ENCODE data around the gene UST.

Gene UST, protein sequence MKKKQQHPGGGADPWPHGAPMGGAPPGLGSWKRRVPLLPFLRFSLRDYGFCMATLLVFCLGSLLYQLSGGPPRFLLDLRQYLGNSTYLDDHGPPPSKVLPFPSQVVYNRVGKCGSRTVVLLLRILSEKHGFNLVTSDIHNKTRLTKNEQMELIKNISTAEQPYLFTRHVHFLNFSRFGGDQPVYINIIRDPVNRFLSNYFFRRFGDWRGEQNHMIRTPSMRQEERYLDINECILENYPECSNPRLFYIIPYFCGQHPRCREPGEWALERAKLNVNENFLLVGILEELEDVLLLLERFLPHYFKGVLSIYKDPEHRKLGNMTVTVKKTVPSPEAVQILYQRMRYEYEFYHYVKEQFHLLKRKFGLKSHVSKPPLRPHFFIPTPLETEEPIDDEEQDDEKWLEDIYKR

DNA sequence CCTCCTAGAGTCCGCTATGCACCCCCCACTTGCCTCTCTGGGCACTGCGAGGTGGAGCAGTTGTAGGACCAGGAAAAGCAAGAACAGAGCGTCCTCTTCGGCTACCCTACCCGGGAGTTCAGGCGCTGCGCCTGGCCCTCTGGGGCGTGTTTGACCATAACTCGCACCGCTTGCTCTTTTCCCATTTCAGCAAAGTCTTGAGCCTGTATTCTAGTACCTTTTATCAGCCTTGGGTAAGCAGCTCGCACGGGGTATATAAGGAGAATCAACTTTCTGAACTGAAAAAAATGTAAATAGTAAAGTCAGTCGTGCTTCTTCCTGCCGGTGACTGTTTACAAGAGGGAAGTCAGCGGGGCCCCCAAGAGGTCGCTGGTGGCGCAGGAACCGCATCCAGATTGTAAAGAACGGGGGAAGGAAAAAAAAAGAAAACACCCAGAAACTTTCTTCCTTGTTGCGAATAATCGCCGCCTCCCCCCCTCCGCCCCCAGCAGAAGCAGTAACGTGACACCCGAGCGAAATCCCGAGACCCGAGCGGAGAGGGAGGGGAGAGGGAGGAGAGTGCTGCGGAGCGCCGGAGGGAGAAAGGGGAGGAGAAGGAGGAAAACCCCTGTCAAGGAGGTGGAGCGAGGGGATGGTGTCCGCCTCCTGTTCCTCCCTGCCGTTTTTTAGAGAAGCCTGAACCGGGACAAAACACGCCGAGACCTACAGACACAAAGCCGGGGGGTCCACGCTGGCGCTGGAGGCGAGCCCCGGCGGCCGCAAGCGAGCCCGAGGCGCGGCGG, at the start of gene UST:
UST (plus strand) TSS at position 668 of the 782 bp plus-strand sequence. CDS start 401 bp downstream, outside the sequence.
- no peaks in the 10 kb centered on the region for H3K36me3 ChIP-seq (replicated peaks)
- in situ Hi-C loops (cut with HindIII; ENCODE audit: low pct_ligation_motif_present, low sequenced_read_pairs), result no loop called here
- no peaks in the 10 kb centered on the region for H3K27me3 ChIP-seq (replicated peaks)

DNA sequence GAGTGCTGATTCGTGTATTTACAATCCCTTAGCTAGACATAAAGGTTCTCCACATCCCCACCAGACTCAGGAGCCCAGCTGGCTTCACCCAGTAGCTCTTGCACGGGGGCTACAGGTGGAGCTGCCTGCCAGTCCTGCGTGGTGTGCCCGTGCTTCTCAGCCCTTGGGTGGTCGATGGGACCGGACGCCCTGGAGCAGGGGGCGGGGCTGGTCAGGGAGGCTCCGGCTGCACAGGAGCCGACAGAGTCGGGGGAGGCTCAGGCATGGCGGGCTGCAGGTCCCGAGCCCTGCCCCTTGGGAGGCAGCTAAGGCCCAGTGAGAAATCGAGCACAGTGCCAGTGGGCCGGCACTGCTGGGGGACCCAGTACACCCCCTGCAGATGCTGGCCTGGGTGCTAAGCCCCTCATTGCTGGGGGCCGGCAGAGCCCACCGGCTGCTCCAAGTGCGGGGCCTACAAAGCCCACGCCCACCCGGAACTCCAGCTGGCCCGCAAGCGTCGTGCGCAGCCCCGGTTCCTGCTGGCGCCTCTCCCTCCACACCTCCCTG, 48.9 kb upstream of the UST start:
- TF ChIP-seq, protein P1, sequence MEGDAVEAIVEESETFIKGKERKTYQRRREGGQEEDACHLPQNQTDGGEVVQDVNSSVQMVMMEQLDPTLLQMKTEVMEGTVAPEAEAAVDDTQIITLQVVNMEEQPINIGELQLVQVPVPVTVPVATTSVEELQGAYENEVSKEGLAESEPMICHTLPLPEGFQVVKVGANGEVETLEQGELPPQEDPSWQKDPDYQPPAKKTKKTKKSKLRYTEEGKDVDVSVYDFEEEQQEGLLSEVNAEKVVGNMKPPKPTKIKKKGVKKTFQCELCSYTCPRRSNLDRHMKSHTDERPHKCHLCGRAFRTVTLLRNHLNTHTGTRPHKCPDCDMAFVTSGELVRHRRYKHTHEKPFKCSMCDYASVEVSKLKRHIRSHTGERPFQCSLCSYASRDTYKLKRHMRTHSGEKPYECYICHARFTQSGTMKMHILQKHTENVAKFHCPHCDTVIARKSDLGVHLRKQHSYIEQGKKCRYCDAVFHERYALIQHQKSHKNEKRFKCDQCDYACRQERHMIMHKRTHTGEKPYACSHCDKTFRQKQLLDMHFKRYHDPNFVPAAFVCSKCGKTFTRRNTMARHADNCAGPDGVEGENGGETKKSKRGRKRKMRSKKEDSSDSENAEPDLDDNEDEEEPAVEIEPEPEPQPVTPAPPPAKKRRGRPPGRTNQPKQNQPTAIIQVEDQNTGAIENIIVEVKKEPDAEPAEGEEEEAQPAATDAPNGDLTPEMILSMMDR (IDR thresholded peaks at IDR 0.05; ENCODE audit: low read depth, low read length, missing control alignments), result no peak
- H3K36me3 ChIP-seq (replicated peaks), result no peaks in the 10 kb centered on the region
- in situ Hi-C loops (cut with HindIII; ENCODE audit: low pct_ligation_motif_present, low sequenced_read_pairs), result no loop called here

More for the DNA sequence above, at the start of gene UST:
- TF ChIP-seq, protein P1 (IDR thresholded peaks at IDR 0.05; ENCODE audit: low read depth, low read length, missing control alignments), result peak; percentile 60
- Histone ChIP-seq H3K4me3 (ENCODE audit: low read depth, low read length) (peak within 1 kb of the TSS; percentile 70), H3K27ac (peak within 1 kb of the TSS; percentile 47)
- peak; percentile 90 for DNase-seq

DNA sequence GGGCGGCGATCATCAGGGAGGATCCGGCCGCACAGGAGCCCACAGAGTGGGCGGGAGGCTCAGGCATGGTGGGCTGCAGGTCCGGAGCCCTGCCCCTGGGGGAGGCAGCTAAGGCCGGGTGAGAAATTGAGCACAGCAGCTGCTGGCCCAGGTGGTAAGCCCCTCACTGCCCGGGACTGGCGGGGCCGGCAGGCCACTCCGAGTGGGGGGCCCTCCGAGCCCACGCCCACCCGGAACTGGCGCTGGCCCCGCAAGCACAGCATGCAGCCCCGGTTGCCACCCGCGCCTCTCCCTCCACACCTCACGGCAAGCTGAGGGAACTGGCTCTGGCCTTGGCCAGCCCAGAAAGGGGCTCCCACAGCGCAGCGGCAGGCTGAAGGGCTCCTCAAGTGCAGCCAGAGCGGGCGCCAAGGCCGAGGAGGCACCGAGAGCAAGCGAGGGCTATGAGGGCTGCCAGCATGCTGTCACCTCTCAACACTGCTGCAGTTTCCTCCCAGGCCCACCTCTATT, 48.1 kb upstream of the UST start:
- no peak overlapping the region for H3K27ac ChIP-seq

More for the DNA sequence above, 48.9 kb upstream of the UST start:
- H3K27me3 ChIP-seq (replicated peaks), result no peaks in the 10 kb centered on the region
- DNase-seq, result no peak
- no peak overlapping the region for H3K4me3 ChIP-seq (ENCODE audit: low read depth, low read length)
- no peak overlapping the region for H3K27ac ChIP-seq

DNA sequence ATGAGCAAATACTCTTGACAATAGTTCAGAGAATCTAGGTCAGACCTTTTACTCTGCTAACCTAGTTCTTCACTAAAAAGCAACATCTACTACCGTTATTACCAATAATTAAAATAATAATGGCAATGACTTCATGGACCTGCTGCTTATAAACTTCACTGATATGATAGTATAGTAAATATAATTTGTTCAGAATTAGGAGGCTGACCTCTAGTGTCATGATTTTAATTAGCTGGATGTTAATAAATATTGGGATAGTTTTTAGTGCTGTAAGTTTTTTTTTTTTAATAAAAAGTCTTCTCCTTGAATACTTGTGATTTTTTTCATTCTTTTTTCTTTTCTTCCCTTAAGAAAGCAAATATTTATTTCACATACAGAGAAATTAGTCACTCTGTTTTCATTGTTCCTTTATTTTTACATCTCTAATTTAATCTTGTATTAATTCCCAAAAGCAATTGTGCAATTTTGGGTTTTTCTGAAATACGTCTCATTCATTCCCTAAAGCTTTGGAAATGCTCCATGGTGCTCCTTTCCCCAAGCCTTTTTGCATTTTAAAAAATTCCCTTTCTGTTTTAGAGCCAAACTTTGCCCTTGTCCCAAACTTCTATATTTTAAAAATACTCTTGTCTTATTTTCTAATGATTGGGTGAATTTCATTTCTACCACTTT, 46.6 kb upstream of the UST start:
- H3K27ac ChIP-seq, result no peak overlapping the region
- H3K4me3 ChIP-seq (ENCODE audit: low read depth, low read length), result no peak overlapping the region
- TF ChIP-seq, protein P1 (IDR thresholded peaks at IDR 0.05; ENCODE audit: low read depth, low read length, missing control alignments), result no peak
- in situ Hi-C loops (cut with HindIII; ENCODE audit: low pct_ligation_motif_present, low sequenced_read_pairs), result no loop called here
- no peak for DNase-seq
- no peaks in the 10 kb centered on the region for H3K36me3 ChIP-seq (replicated peaks)
- no peaks in the 10 kb centered on the region for H3K27me3 ChIP-seq (replicated peaks)

More for the DNA sequence above, 48.1 kb upstream of the UST start:
- no peaks in the 10 kb centered on the region for H3K27me3 ChIP-seq (replicated peaks)
- no peak for DNase-seq
- TF ChIP-seq, protein P1 (IDR thresholded peaks at IDR 0.05; ENCODE audit: low read depth, low read length, missing control alignments), result no peak
- no peaks in the 10 kb centered on the region for H3K36me3 ChIP-seq (replicated peaks)
- in situ Hi-C loops (cut with HindIII; ENCODE audit: low pct_ligation_motif_present, low sequenced_read_pairs), result no loop called here
- no peak overlapping the region for H3K4me3 ChIP-seq (ENCODE audit: low read depth, low read length)

DNA sequence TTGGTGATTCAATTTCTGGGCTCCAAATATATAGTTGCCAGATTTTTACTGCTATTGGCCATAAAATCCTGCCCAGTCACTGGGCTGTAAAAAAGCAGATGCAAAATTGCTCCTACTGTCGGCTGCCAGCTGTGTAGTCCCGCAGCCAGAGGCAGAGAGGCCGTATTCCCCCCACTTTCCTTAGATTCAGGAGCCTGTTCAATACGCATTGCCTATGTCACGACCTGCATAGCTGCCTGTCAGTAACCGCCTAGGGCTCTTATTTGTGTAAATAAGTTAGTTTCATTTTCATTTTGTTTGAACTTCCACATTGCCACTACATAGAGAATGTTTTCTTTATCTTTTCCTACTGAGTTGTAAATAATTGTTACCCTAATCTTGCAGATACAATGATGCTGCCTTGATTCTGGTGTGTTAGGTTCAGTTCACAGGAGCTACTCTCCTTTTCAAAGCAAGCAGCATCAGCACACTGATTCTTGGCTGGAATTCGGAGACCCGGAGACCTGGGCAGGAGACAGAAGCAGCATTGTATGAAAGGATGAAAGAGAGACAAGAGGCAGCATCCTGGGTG, 46.0 kb upstream of the UST start:
- in situ Hi-C loops (cut with HindIII; ENCODE audit: low pct_ligation_motif_present, low sequenced_read_pairs), result no loop called here
- TF ChIP-seq, protein P1 (IDR thresholded peaks at IDR 0.05; ENCODE audit: low read depth, low read length, missing control alignments), result peak; percentile 33
- DNase-seq, result peak; percentile 31
- Histone ChIP-seq H3K4me3 (ENCODE audit: low read depth, low read length) (peak overlapping the region; percentile 34), H3K27me3 (replicated peaks) (no peaks in the 10 kb centered on the region), H3K27ac (no peak overlapping the region), H3K36me3 (replicated peaks) (no peaks in the 10 kb centered on the region)
